GM23338 (cell line): ENCODE data around the gene DPY19L1.

Experiments
- CTCF ChIP-seq, 2 experiments: fragments of 200-600 bp in 1 of 2; sonication (generic) in 1 of 2; conservative IDR thresholded peaks; 2 replicates each; pipeline versions ENCODE4 v1.5.1 to v1.6.1; 2016 to 2017; ENCODE audit warnings: antibody characterized with exemption in 2 of 2, low read depth in 2 of 2, mild to moderate bottlenecking in 2 of 2, moderate library complexity in 1 of 2
- ETS1 ChIP-seq: IDR thresholded peaks from 2 replicates; pipeline ENCODE4 v1.6.1; 2016; ENCODE audit warnings: antibody characterized with exemption
- EZH2 ChIP-seq: fragments of 200-600 bp; sonication (generic); IDR thresholded peaks from one replicate; pipeline ENCODE4 v1.8.0; 2017; ENCODE audit warnings: antibody characterized with exemption, mild to moderate bottlenecking, low read depth; ENCODE audit not compliant: unreplicated experiment
- EZH2phosphoT487 ChIP-seq: fragments of 200-600 bp; sonication (generic); IDR thresholded peaks from one replicate; pipeline ENCODE4 v1.8.1; 2018; ENCODE audit warnings: antibody characterized with exemption; ENCODE audit not compliant: unreplicated experiment
- POLR2AphosphoS5 ChIP-seq: IDR thresholded peaks from 2 replicates; pipeline ENCODE4 v1.6.1; 2016; ENCODE audit warnings: antibody characterized with exemption, low read depth
- STAT1 ChIP-seq: IDR thresholded peaks from one replicate; pipeline ENCODE4 v1.6.1; 2016; ENCODE audit warnings: antibody characterized with exemption; ENCODE audit not compliant: unreplicated experiment
- ZNF114 ChIP-seq: fragments of 250-450 bp; sonication (Bioruptor Pico); IDR thresholded peaks from 2 replicates; pipeline ENCODE4 v1.5.0; 2020; ENCODE audit warnings: mild to moderate bottlenecking, moderate library complexity
- ZNF331 ChIP-seq: fragments of 250-450 bp; sonication (Bioruptor Pico); IDR thresholded peaks from 2 replicates; pipeline ENCODE4 v1.5.0; 2020; ENCODE audit warnings: low read depth, mild to moderate bottlenecking, moderate library complexity
- TF ChIP-seq, protein P1 (sequence below): IDR thresholded peaks from one replicate; pipeline ENCODE4 v1.6.1; 2018; ENCODE audit warnings: antibody characterized with exemption; ENCODE audit not compliant: unreplicated experiment

GRCh38 chr7:35040906-35041305 is 3.6 kb upstream of the DPY19L1 start:
- no peak for TF ChIP-seq ZNF114
- TF ChIP-seq EZH2 = no peak
- TF ChIP-seq CTCF (conservative IDR thresholded peaks at IDR 0.05; ENCODE audit: low read depth in 2 of 2) = no peak
- TF ChIP-seq POLR2AphosphoS5 = no peak
- TF ChIP-seq ZNF331 (CRISPR knock-in tag) = no peak
- TF ChIP-seq EZH2phosphoT487 = no peak
- no peak for TF ChIP-seq ETS1
- TF ChIP-seq, protein P1, sequence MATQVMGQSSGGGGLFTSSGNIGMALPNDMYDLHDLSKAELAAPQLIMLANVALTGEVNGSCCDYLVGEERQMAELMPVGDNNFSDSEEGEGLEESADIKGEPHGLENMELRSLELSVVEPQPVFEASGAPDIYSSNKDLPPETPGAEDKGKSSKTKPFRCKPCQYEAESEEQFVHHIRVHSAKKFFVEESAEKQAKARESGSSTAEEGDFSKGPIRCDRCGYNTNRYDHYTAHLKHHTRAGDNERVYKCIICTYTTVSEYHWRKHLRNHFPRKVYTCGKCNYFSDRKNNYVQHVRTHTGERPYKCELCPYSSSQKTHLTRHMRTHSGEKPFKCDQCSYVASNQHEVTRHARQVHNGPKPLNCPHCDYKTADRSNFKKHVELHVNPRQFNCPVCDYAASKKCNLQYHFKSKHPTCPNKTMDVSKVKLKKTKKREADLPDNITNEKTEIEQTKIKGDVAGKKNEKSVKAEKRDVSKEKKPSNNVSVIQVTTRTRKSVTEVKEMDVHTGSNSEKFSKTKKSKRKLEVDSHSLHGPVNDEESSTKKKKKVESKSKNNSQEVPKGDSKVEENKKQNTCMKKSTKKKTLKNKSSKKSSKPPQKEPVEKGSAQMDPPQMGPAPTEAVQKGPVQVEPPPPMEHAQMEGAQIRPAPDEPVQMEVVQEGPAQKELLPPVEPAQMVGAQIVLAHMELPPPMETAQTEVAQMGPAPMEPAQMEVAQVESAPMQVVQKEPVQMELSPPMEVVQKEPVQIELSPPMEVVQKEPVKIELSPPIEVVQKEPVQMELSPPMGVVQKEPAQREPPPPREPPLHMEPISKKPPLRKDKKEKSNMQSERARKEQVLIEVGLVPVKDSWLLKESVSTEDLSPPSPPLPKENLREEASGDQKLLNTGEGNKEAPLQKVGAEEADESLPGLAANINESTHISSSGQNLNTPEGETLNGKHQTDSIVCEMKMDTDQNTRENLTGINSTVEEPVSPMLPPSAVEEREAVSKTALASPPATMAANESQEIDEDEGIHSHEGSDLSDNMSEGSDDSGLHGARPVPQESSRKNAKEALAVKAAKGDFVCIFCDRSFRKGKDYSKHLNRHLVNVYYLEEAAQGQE = no peak
- TF ChIP-seq STAT1 = no peak
